Prostate gland (tissue), 2 donors: ENCODE data around the gene APLF. TPM values are rescaled to one million over a fixed set of nuclear protein-coding genes. Genes with fewer than 3 reads are reported as not detected.
A peak's percentile ranks its signal among the peaks of the same experiment; 100 is the strongest.

Experiments
- DNase-seq: peaks from one replicate; pipeline ENCODE4 v3.0.0-alpha.2; 2019; ENCODE audit warnings: low spot score
- H3K27ac ChIP-seq, 2 donors: fragments of 200-600 bp; sonication (generic); 2 replicates each; pipeline ENCODE4 v1.5.1; 2017 to 2019
- H3K27me3 ChIP-seq: fragments of 200-600 bp; sonication (generic); replicated peaks from 2 replicates; pipeline ENCODE4 v1.5.1; 2019; ENCODE audit not compliant: insufficient read depth
- H3K36me3 ChIP-seq, 2 donors: fragments of 200-600 bp; sonication (generic); 1 replicate in 1 of 2; 2 replicates in 1 of 2; pipeline versions ENCODE4 v1.5.1 to v1.8.1; 2017 to 2019
- H3K4me1 ChIP-seq: fragments of 200-600 bp; sonication (generic); replicated peaks from 2 replicates; pipeline ENCODE4 v1.5.1; 2019
- H3K4me3 ChIP-seq, 2 donors: fragments of 200-600 bp; sonication (generic); 2 replicates each; pipeline ENCODE4 v1.5.1; 2017 to 2019
- H3K9me3 ChIP-seq: fragments of 200-600 bp; sonication (generic); 2 replicates; pipeline ENCODE4 v1.5.1; 2017
- CTCF ChIP-seq, 4 experiments: fragments of 200-600 bp in 2 of 4; fragments of 450-650 bp in 2 of 4; sonication (generic) in 2 of 4; IDR thresholded peaks; 1 replicate in 3 of 4; 2 replicates in 1 of 4; pipeline ENCODE4 v1.5.1; 2016 to 2019; ENCODE audit warnings: antibody characterized with exemption in 4 of 4, mild to moderate bottlenecking in 2 of 4, moderate library complexity in 2 of 4
- POLR2A ChIP-seq: fragments of 450-650 bp; IDR thresholded peaks from one replicate; pipeline ENCODE4 v1.6.1; 2016; ENCODE audit warnings: antibody characterized with exemption, mild to moderate bottlenecking
- POLR2AphosphoS5 ChIP-seq: sonication (generic); formaldehyde crosslinking; IDR thresholded peaks from one replicate; pipeline ENCODE4 v1.6.1; 2017; ENCODE audit warnings: antibody characterized with exemption
- WGBS: methylation state at CpG from one replicate; pipeline ENCODE4 v1.1.5; 2018; 5-methylcytosine and 5-hydroxymethylcytosine counted together
- intact Hi-C: fragments of 100-400 bp; cut with DNase I; formaldehyde crosslinking; loops from one replicate; pipeline ENCODE4 v1.14.2; 2022
- total RNA-seq, 2 donors: library from RNA; depleted of rRNA; stranded (reverse); fragments of >200 nt; gene quantifications; one replicate each; pipeline ENCODE4 v1.1.0, GENCODE V29; 2016

APLF gene
- total RNA-seq, 2 donors from 2014 or later = 7.3 to 10.2 TPM

GRCh38 chr2:68456198-68456597, 11.2 kb upstream of the APLF start:
- Histone ChIP-seq H3K9me3 (no peaks in the 10 kb centered on the region), H3K4me1 (no peaks in the 10 kb centered on the region), H3K36me3 (no peaks in the 10 kb centered on the region), H3K4me3 (no peak overlapping the region), H3K27me3 (no peaks in the 10 kb centered on the region), H3K27ac (no peak overlapping the region)
- 92% methylated on average over 4 of the region's 4 CpGs for WGBS
- TF ChIP-seq POLR2AphosphoS5 (no peak), POLR2A (no peak), CTCF (IDR thresholded peaks at IDR 0.05) (no peak)
- DNase-seq = no peak
- intact Hi-C loops = no loop called here

- H3K9me3 ChIP-seq = no peaks in the 10 kb centered on the region
- H3K27ac ChIP-seq = no peak overlapping the region
- no peaks in the 10 kb centered on the region for H3K36me3 ChIP-seq
- no peak for DNase-seq
- 71% methylated on average over 1 of the region's 1 CpG for WGBS
- H3K4me1 ChIP-seq = no peaks in the 10 kb centered on the region
- no peak overlapping the region for H3K4me3 ChIP-seq
- TF ChIP-seq CTCF (IDR thresholded peaks at IDR 0.05) (no peak), POLR2AphosphoS5 (no peak), POLR2A (no peak)
- H3K27me3 ChIP-seq = no peaks in the 10 kb centered on the region
- intact Hi-C loops = no loop called here
These were observed 8.4 kb upstream of the APLF start for GRCh38 chr2:68458981-68459380.

- 0% methylated on average over 1 of the region's 1 CpG for WGBS
- intact Hi-C loops = no loop called here
- DNase-seq = no peak
These were observed 4.0 kb upstream of the APLF start for GRCh38 chr2:68463287-68463877.

GRCh38 chr2:68464651-68465050, 2.7 kb upstream of the APLF start:
- H3K27ac ChIP-seq = no peak overlapping the region
- 88% methylated on average over 5 of the region's 5 CpGs for WGBS
- intact Hi-C loops = no loop called here
- no peak overlapping the region for H3K4me3 ChIP-seq
- peaks cover 3% of the 10 kb centered on the region for H3K4me1 ChIP-seq
- no peak for DNase-seq
- no peak for TF ChIP-seq POLR2AphosphoS5
- TF ChIP-seq CTCF (IDR thresholded peaks at IDR 0.05) = no peak
- TF ChIP-seq POLR2A = no peak
- no peaks in the 10 kb centered on the region for H3K27me3 ChIP-seq
- H3K36me3 ChIP-seq = no peaks in the 10 kb centered on the region
- no peaks in the 10 kb centered on the region for H3K9me3 ChIP-seq

More at GRCh38 chr2:68463287-68463877, 4.0 kb upstream of the APLF start:
- H3K36me3 ChIP-seq = no peaks in the 10 kb centered on the region
- peaks cover 3% of the 10 kb centered on the region for H3K4me1 ChIP-seq
- H3K27me3 ChIP-seq = no peaks in the 10 kb centered on the region
- H3K4me3 ChIP-seq = no peak overlapping the region
- no peaks in the 10 kb centered on the region for H3K9me3 ChIP-seq
- TF ChIP-seq POLR2AphosphoS5 (peak; percentile 35), CTCF (IDR thresholded peaks at IDR 0.05) (peak in 3 of 4 experiments; percentile 62 to 76 (median 74)), POLR2A (no peak)
- H3K27ac ChIP-seq = no peak overlapping the region
